T-helper 17 cell (primary cell): ENCODE measurements around the gene SF3A2. TPM values are rescaled to one million over a fixed set of nuclear protein-coding genes. Genes with fewer than 3 reads are reported as not detected.

ENCODE experiments used
- ATAC-seq: fragments of 150-1000 bp; cut with Tn5 transposase; 2 replicates; pipeline ENCODE4 v1.10.0; 2021; ENCODE audit warnings: mild to moderate bottlenecking, moderate library complexity
- DNase-seq, 3 donors: peaks; one replicate each; pipeline versions ENCODE4 v3.0.0 to v3.0.0-alpha.2; 2020 to 2021
- H3K9me3 ChIP-seq: one replicate; pipeline ENCODE4 v1.7.0; 2013; ENCODE audit warnings: low read length, mild to moderate bottlenecking; ENCODE audit not compliant: control insufficient read depth, poor library complexity, severe bottlenecking
- H3K27ac Mint-ChIP-seq: one replicate; pipeline ENCODE4 v1.8.0; 2022; ENCODE audit warnings: mild to moderate bottlenecking, moderate library complexity, mixed read lengths
- H3K27me3 Mint-ChIP-seq: one replicate; pipeline ENCODE4 v1.8.0; 2022; ENCODE audit warnings: mixed read lengths
- H3K36me3 Mint-ChIP-seq: one replicate; pipeline ENCODE4 v1.8.0; 2022; ENCODE audit warnings: low read depth, mixed read lengths
- H3K4me1 Mint-ChIP-seq: one replicate; pipeline ENCODE4 v1.8.0; 2022; ENCODE audit warnings: mild to moderate bottlenecking, mixed read lengths
- H3K4me3 Mint-ChIP-seq: one replicate; pipeline ENCODE4 v1.8.0; 2022; ENCODE audit warnings: mild to moderate bottlenecking, moderate library complexity, mixed read lengths
- total RNA-seq, 4 donors: library from RNA in 2 of 4; stranded (reverse) in 2 of 4; gene quantifications; one replicate each; pipeline ENCODE4 v1.2.3 and lab custom pipeline; 2022 to 2026

SF3A2 gene
- total RNA-seq, 2 donors from 2014 or later: 119 to 135 TPM

GRCh38 chr19:2225415-2226050, 11.1 kb upstream of the SF3A2 start:
- no peak for DNase-seq
- Mint-ChIP-seq H3K27me3 (no peaks in the 10 kb centered on the region), H3K27ac (no peak overlapping the region), H3K4me3 (no peak overlapping the region), H3K36me3 (peaks cover 5% of the 10 kb centered on the region), H3K4me1 (peaks cover 5% of the 10 kb centered on the region)
- H3K9me3 ChIP-seq: no peaks in the 10 kb centered on the region
- ATAC-seq: no peak

- ATAC-seq (no peak), DNase-seq (no peak)
- no peak overlapping the region for H3K27ac Mint-ChIP-seq
- H3K9me3 ChIP-seq: no peaks in the 10 kb centered on the region
- peaks cover 5% of the 10 kb centered on the region for H3K4me1 Mint-ChIP-seq
- no peaks in the 10 kb centered on the region for H3K27me3 Mint-ChIP-seq
- no peak overlapping the region for H3K4me3 Mint-ChIP-seq
- peaks cover 5% of the 10 kb centered on the region for H3K36me3 Mint-ChIP-seq
Measured at GRCh38 chr19:2226051-2226839, 10.4 kb upstream of the SF3A2 start.

GRCh38 chr19:2226840-2227360, 9.7 kb upstream of the SF3A2 start:
- Mint-ChIP-seq H3K4me1 (peaks cover 5% of the 10 kb centered on the region), H3K27me3 (no peaks in the 10 kb centered on the region), H3K27ac (no peak overlapping the region), H3K36me3 (peaks cover 5% of the 10 kb centered on the region), H3K4me3 (no peak overlapping the region)
- DNase-seq (no peak), ATAC-seq (no peak)
- H3K9me3 ChIP-seq: no peaks in the 10 kb centered on the region

DNA sequence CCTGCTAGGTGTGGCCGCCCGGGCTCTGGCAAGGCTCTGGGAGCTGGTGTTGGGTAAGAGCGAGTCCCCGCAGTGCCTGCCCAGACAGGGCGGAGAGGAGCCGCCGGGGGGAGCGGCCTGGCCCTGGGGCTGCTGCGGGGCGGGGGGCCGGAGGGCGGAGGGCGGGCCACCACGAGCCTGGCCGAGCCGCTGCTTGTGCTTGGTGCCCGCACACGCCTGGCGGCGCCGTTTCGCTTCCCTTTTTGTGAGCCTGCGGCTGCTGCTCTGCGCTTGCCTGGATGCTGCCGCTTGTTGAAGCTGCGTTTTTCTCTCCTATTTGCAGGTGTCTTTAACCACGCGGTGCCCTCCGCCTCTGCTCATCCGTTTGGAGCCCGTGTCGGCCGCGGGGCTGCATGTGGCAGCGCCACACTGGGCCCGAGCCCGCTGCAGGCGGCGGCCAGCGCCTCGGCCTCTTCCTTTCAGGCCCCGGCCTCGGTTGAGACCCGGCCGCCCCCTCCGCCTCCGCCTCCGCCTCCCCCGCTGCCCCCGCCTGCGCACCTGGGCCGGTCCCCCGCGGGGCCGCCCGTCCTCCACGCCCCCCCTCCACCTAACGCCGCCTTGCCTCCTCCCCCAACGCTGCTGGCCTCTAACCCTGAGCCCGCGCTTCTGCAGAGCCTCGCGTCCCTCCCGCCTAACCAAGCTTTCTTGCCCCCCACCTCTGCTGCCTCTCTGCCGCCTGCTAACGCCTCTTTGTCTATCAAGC, 9.0 kb upstream of the SF3A2 start:
- H3K4me1 Mint-ChIP-seq: peaks cover 8% of the 10 kb centered on the region
- H3K27me3 Mint-ChIP-seq: no peaks in the 10 kb centered on the region
- H3K4me3 Mint-ChIP-seq: no peak overlapping the region
- no peaks in the 10 kb centered on the region for H3K9me3 ChIP-seq
- DNase-seq (no peak), ATAC-seq (peak; percentile 17)
- H3K27ac Mint-ChIP-seq: no peak overlapping the region
- peaks cover 5% of the 10 kb centered on the region for H3K36me3 Mint-ChIP-seq

DNA sequence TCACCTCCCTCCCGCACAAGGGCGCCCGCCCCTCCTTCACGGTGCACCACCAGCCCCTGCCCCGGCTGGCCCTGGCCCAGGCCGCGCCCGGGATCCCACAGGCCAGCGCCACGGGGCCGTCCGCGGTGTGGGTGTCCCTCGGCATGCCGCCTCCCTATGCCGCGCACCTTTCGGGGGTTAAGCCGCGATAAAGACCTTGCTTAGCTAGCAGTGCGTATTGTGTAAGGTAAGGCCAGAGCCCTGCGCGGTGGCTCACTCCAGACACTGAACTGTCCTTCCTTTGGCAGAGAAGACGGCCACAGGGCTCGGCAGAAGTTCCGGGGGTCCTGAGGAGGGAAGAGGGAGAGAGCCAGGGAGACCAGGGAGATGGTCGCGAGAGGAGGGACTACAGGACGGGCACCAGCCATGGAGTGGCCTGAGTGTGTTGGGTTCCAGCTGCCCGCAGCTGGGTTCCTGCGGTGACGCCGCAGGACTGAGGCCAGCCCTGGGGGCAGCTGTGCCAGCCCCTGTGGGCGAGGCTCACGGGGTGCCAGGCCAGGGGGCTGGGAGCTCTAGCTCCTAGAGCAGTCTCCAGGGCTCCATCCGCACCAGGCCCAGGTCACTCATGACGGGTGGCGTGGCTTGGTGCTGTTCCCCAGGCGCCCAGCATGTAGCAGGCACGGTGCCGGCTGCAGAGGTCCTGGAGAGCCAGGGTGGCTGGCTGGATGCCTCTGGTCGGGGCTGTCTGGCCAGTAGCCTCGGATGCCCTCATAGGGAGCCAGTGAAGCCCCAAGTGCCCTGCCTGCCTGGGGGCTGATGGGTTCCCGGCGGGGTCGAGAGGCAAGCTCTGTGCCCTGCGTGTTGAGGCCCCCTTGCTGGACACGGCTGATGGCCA, 8.2 kb upstream of the SF3A2 start:
- H3K27ac Mint-ChIP-seq: no peak overlapping the region
- peaks cover 5% of the 10 kb centered on the region for H3K36me3 Mint-ChIP-seq
- H3K4me3 Mint-ChIP-seq: no peak overlapping the region
- H3K4me1 Mint-ChIP-seq: peaks cover 8% of the 10 kb centered on the region
- no peaks in the 10 kb centered on the region for H3K27me3 Mint-ChIP-seq
- ATAC-seq (no peak), DNase-seq (no peak)
- H3K9me3 ChIP-seq: no peaks in the 10 kb centered on the region

DNA sequence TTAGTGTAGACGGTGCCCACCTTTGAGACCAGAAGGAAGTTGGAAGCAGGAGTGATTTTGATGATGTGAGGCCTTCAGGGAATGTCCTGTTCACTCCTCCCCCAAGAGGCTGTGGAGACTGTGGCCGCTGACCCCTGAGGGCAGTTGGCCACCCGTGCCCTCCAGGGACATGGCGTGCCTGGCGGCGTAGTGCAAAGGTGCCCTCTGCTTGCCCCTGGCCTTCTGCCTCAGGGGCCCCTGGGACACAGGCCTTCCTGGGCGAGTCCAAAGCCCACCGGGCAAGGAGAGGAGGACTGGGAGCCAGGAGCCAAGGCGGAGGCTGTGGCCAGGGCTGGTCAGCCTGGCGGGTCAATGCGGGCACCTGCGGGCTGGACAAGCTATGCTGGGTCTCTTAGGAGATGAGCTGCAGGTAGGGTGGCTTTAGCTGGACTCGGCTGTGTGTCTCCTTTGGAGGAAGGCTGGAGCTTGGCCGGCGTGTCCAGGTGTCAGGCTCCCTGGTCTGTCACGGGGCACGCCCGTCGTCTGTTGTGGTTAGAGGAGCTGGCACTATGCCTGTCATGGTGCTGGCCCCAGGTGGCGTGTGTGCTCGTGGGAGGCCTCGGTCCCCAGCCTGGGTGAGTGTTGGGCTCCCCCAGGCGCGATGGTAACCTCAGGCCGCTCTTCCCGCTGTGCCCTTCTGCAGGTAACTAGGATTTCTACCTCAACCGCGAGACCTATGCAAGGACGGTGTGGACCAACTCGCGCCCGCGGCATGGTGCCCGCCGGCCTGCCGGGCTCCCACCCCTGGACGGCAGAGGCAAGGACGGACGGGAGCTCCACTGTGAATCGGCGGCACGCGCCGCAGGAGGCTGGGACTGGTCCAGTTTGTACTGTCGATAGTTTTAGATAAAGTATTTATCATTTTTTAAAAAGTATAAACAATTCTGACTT, 7.3 kb upstream of the SF3A2 start:
- DNase-seq (no peak), ATAC-seq (no peak)
- Mint-ChIP-seq H3K27me3 (no peaks in the 10 kb centered on the region), H3K36me3 (peaks cover 2% of the 10 kb centered on the region), H3K4me3 (no peak overlapping the region), H3K27ac (no peak overlapping the region), H3K4me1 (peaks cover 10% of the 10 kb centered on the region)
- H3K9me3 ChIP-seq: no peaks in the 10 kb centered on the region

- DNase-seq (no peak), ATAC-seq (no peak)
- Mint-ChIP-seq H3K27ac (peak overlapping the region; percentile 37), H3K27me3 (no peaks in the 10 kb centered on the region), H3K36me3 (peaks cover 2% of the 10 kb centered on the region), H3K4me1 (peaks cover 14% of the 10 kb centered on the region), H3K4me3 (no peak overlapping the region)
- no peaks in the 10 kb centered on the region for H3K9me3 ChIP-seq
Measured at GRCh38 chr19:2230033-2230531, 6.5 kb upstream of the SF3A2 start.

GRCh38 chr19:2230807-2231533, 5.7 kb upstream of the SF3A2 start:
- Mint-ChIP-seq H3K27ac (no peak overlapping the region), H3K4me1 (peaks cover 18% of the 10 kb centered on the region), H3K36me3 (no peaks in the 10 kb centered on the region), H3K4me3 (no peak overlapping the region), H3K27me3 (no peaks in the 10 kb centered on the region)
- DNase-seq (no peak), ATAC-seq (no peak)
- no peaks in the 10 kb centered on the region for H3K9me3 ChIP-seq

- Mint-ChIP-seq H3K4me1 (peaks cover 23% of the 10 kb centered on the region), H3K27me3 (no peaks in the 10 kb centered on the region), H3K36me3 (no peaks in the 10 kb centered on the region), H3K27ac (peak overlapping the region; percentile 32), H3K4me3 (no peak overlapping the region)
- ATAC-seq: no peak
- no peaks in the 10 kb centered on the region for H3K9me3 ChIP-seq
- no peak for DNase-seq
Measured at GRCh38 chr19:2231621-2232221, 4.9 kb upstream of the SF3A2 start.

GRCh38 chr19:2232286-2233151, 4.1 kb upstream of the SF3A2 start:
- H3K4me1 Mint-ChIP-seq: peaks cover 24% of the 10 kb centered on the region
- no peaks in the 10 kb centered on the region for H3K36me3 Mint-ChIP-seq
- peak overlapping the region; percentile 83 for H3K27ac Mint-ChIP-seq
- no peaks in the 10 kb centered on the region for H3K27me3 Mint-ChIP-seq
- H3K4me3 Mint-ChIP-seq: no peak overlapping the region
- no peaks in the 10 kb centered on the region for H3K9me3 ChIP-seq
- DNase-seq (no peak), ATAC-seq (no peak)
